Neural cell (in vitro differentiated cells): ENCODE results near the gene FBXO34. TPM values are rescaled to one million over a fixed set of nuclear protein-coding genes. Genes with fewer than 3 reads are reported as not detected.

Experiments used
- H2AFZ ChIP-seq: fragments of 200-600, 300-800 bp; sonication (generic), shearing (Covaris generic); 2 replicates; pipeline ENCODE4 v1.6.0; 2014; ENCODE audit warnings: low read depth, mild to moderate bottlenecking, antibody characterized with exemption, low read length, moderate library complexity
- H3F3A ChIP-seq: fragments of 200-600 bp; shearing (Covaris generic); 2 replicates; pipeline ENCODE4 v1.6.1; 2016; ENCODE audit warnings: mild to moderate bottlenecking, moderate library complexity, mixed read lengths, antibody characterized with exemption, low read length; ENCODE audit not compliant: insufficient read depth, poor library complexity, severe bottlenecking
- H3K27ac ChIP-seq: fragments of 200-600, 300-800 bp; sonication (generic), shearing (Covaris generic); 2 replicates; pipeline ENCODE4 v1.5.1; 2014; ENCODE audit warnings: mild to moderate bottlenecking, low read length, moderate library complexity
- H3K27me3 ChIP-seq: fragments of 300-800, 200-600 bp; sonication (generic), shearing (Covaris generic); 2 replicates; pipeline ENCODE4 v1.6.0; 2014; ENCODE audit warnings: mild to moderate bottlenecking, low read depth, low read length, moderate library complexity; ENCODE audit not compliant: insufficient read depth
- H3K36me3 ChIP-seq: fragments of 300-800, 200-600 bp; sonication (generic), shearing (Covaris generic); 2 replicates; pipeline ENCODE4 v1.5.1; 2014; ENCODE audit warnings: mild to moderate bottlenecking, antibody characterized with exemption, low read length, moderate library complexity; ENCODE audit not compliant: insufficient read depth
- H3K4me2 ChIP-seq: fragments of 300-800, 200-600 bp; sonication (generic), shearing (Covaris generic); 2 replicates; pipeline ENCODE4 v1.6.0; 2014; ENCODE audit warnings: mild to moderate bottlenecking, low read length
- H3K4me3 ChIP-seq: fragments of 300-800, 200-600 bp; sonication (generic), shearing (Covaris generic); 2 replicates; pipeline ENCODE4 v1.5.1; 2014; ENCODE audit warnings: mild to moderate bottlenecking, low read length, moderate library complexity
- H3K79me2 ChIP-seq: fragments of 200-600 bp; shearing (Covaris generic); replicated peaks from 2 replicates; pipeline ENCODE4 v1.6.0; 2014; ENCODE audit warnings: mild to moderate bottlenecking, low read length, moderate library complexity; ENCODE audit not compliant: insufficient read depth
- H3K9ac ChIP-seq: fragments of 300-800, 200-600 bp; sonication (generic), shearing (Covaris generic); 2 replicates; pipeline ENCODE4 v1.6.1; 2016; ENCODE audit warnings: mild to moderate bottlenecking, low read length, mixed read lengths
- H3K9me2 ChIP-seq: fragments of 200-600 bp; shearing (Covaris generic); 2 replicates; pipeline ENCODE4 v1.6.1; 2016; ENCODE audit warnings: mild to moderate bottlenecking, low read length, mixed read lengths; ENCODE audit not compliant: insufficient read depth
- H3K9me3 ChIP-seq: fragments of 200-600, 300-800 bp; sonication (generic), shearing (Covaris generic); 2 replicates; pipeline ENCODE4 v1.6.1; 2016; ENCODE audit warnings: mild to moderate bottlenecking, mixed run types, low read length, moderate library complexity, mixed read lengths
- H4K20me1 ChIP-seq: fragments of 200-600 bp; shearing (Covaris generic); 2 replicates; pipeline ENCODE4 v1.6.1; 2016; ENCODE audit warnings: mild to moderate bottlenecking, mixed run types; ENCODE audit not compliant: insufficient read depth
- CTCF ChIP-seq: fragments of 450-650 bp; IDR thresholded peaks from 2 replicates; pipeline ENCODE4 v1.5.1; 2014; ENCODE audit warnings: antibody characterized with exemption, mild to moderate bottlenecking, moderate library complexity; ENCODE audit not compliant: poor library complexity, severe bottlenecking
- EP300 ChIP-seq: fragments of 450-650 bp; conservative IDR thresholded peaks from 2 replicates; pipeline ENCODE4 v1.6.1; 2014; ENCODE audit warnings: antibody characterized with exemption, mild to moderate bottlenecking, moderate library complexity; ENCODE audit not compliant: poor library complexity, severe bottlenecking
- EZH2 ChIP-seq: fragments of 200-600, 300-800 bp; shearing (Covaris generic), sonication (generic); IDR thresholded peaks from 2 replicates; pipeline ENCODE4 v1.6.1; 2014; ENCODE audit warnings: antibody characterized with exemption, low read length, borderline replicate concordance, mild to moderate bottlenecking; ENCODE audit not compliant: insufficient read depth, poor library complexity, severe bottlenecking
- MXI1 ChIP-seq: fragments of 450-650 bp; conservative IDR thresholded peaks from 2 replicates; pipeline ENCODE4 v1.6.1; 2014; ENCODE audit warnings: antibody characterized with exemption, mild to moderate bottlenecking; ENCODE audit not compliant: poor library complexity, severe bottlenecking
- POLR2AphosphoS5 ChIP-seq: IDR thresholded peaks from 2 replicates; pipeline ENCODE4 v1.6.1; 2012
- RAD21 ChIP-seq: fragments of 450-650 bp; conservative IDR thresholded peaks from 2 replicates; pipeline ENCODE4 v1.6.1; 2014; ENCODE audit warnings: antibody characterized with exemption, mild to moderate bottlenecking, moderate library complexity
- REST ChIP-seq: IDR thresholded peaks from 2 replicates; pipeline ENCODE4 v1.6.1; 2012; ENCODE audit warnings: borderline replicate concordance
- SMC3 ChIP-seq: fragments of 450-650 bp; conservative IDR thresholded peaks from 2 replicates; pipeline ENCODE4 v1.6.1; 2014; ENCODE audit warnings: antibody characterized with exemption, mild to moderate bottlenecking, moderate library complexity; ENCODE audit not compliant: poor library complexity
- TAF1 ChIP-seq: IDR thresholded peaks from 2 replicates; pipeline ENCODE4 v1.6.1; 2012; ENCODE audit warnings: low read depth
- polyA plus RNA-seq: library from polyadenylated mRNA; depleted of rRNA; stranded (reverse); fragments of >200 nt; gene quantifications from 2 replicates; pipeline ENCODE4 v1.2.3, GENCODE V29; 2014

Gene FBXO34
- polyA plus RNA-seq, 1 donor from 2014 or later = 34.2 TPM

GRCh38 chr14:55303691-55304145, 32.5 kb downstream of the FBXO34 start:
- no peak overlapping the region for H3K9ac ChIP-seq
- H4K20me1 ChIP-seq = no peaks in the 10 kb centered on the region
- no peak overlapping the region for H3K4me2 ChIP-seq
- no peaks in the 10 kb centered on the region for H3K9me2 ChIP-seq
- no peak overlapping the region for H2AFZ ChIP-seq
- H3K79me2 ChIP-seq = peaks cover 11% of the 10 kb centered on the region
- H3K27ac ChIP-seq = no peak overlapping the region
- H3K4me3 ChIP-seq = no peak overlapping the region
- H3K27me3 ChIP-seq = no peaks in the 10 kb centered on the region
- H3F3A ChIP-seq = no peaks in the 10 kb centered on the region
- TF ChIP-seq POLR2AphosphoS5 (no peak), REST (no peak), CTCF (no peak), EP300 (no peak)
- H3K9me3 ChIP-seq = no peaks in the 10 kb centered on the region
- H3K36me3 ChIP-seq = peaks cover 4% of the 10 kb centered on the region

GRCh38 chr14:55306938-55307589, 35.8 kb downstream of the FBXO34 start:
- no peak overlapping the region for H3K4me3 ChIP-seq
- no peak overlapping the region for H3K9ac ChIP-seq
- no peaks in the 10 kb centered on the region for H4K20me1 ChIP-seq
- no peaks in the 10 kb centered on the region for H3K27me3 ChIP-seq
- H2AFZ ChIP-seq = no peak overlapping the region
- no peaks in the 10 kb centered on the region for H3K9me2 ChIP-seq
- peaks cover 11% of the 10 kb centered on the region for H3K79me2 ChIP-seq
- TF ChIP-seq POLR2AphosphoS5 (no peak), RAD21 (no peak), CTCF (no peak), EP300 (no peak), SMC3 (no peak), MXI1 (no peak), TAF1 (no peak), EZH2 (no peak), REST (no peak)
- H3K9me3 ChIP-seq = peaks cover 1% of the 10 kb centered on the region
- no peak overlapping the region for H3K4me2 ChIP-seq
- no peaks in the 10 kb centered on the region for H3K36me3 ChIP-seq
- no peak overlapping the region for H3K27ac ChIP-seq
- no peaks in the 10 kb centered on the region for H3F3A ChIP-seq
